H4 (cell line): ENCODE measurements around the gene ALDH3B1. TPM values are rescaled to one million over a fixed set of nuclear protein-coding genes. Genes with fewer than 3 reads are reported as not detected.
A peak's percentile ranks its signal among the peaks of the same experiment; 100 is the strongest.

Experiments used
- DNase-seq: peaks from one replicate; pipeline ENCODE4 v3.0.0-alpha.2; 2015; ENCODE audit warnings: low spot score
- total RNA-seq: library from RNA; depleted of rRNA; stranded (reverse); fragments of >200 nt; shearing (Covaris generic); gene quantifications from 2 replicates; pipeline ENCODE4 v1.2.3, GENCODE V29; 2014

Gene ALDH3B1
- total RNA-seq, 1 experiment from 2014 or later: 17.0 TPM

DNA sequence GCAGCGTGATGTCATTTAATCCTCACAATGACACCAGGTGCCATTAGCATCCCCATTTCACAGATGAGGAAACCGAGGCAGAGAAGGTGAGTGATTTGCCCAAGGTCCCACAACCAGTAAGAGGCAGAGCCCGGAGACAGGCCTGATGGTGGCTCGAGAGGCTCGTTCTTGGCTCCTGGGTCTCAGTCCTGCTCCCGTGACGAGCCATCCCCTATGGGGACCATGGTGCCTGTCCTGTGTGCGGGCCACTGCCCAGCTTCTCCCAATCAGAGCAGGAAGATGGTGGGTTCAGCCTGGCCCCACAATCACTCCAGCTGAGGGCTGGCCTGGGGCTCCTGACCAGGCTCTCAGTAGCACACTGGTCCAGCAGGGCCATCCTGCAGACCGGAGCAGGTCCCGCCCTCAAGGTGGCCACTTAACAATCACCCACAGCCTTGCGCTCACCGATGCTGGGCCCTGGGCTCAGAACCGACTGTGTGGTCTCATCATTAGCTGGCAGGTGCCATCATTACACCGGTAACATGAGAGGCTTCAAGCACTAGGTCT lies 3.6 kb downstream of the ALDH3B1 start:
- no peak for DNase-seq

DNA sequence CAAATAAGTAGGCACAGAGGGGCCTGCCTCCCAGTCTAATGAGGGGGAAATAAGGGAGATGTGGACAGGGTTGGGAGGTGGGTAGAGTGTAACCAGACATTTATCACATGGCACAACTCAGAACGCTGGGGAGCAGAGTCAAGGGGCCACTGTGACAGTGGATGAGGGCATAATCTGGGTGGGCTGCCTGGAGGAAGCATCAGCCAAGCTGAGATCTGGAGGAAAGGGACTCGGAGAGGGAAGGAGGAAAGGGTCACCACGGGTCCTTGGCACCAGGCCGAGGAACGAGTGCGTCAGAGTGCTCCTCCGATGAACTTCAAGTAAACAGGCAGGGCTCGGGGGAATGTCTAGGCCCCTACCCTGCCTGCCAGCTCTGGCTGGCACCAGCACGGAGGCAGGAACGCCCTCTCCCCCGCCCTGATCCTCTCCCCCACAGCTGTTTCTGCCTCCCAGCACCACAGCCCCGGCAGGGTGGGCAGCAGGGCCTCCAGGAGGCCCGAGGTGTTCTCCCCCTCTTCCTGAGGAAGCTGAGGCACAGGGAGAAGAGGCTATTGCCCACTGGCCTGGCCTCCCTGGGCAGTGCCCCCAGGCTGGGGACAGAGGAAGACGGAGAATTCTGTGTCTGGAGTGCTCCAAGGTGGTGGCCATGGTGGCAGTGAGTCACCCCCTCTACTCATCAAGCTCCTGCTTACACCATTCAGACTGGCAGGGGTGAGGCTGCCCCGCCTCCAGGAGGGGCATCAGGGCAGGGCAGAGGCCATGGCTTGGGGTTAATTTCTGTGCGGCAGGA lies 4.2 kb downstream of the ALDH3B1 start:
- peak; percentile 98 for DNase-seq

DNA sequence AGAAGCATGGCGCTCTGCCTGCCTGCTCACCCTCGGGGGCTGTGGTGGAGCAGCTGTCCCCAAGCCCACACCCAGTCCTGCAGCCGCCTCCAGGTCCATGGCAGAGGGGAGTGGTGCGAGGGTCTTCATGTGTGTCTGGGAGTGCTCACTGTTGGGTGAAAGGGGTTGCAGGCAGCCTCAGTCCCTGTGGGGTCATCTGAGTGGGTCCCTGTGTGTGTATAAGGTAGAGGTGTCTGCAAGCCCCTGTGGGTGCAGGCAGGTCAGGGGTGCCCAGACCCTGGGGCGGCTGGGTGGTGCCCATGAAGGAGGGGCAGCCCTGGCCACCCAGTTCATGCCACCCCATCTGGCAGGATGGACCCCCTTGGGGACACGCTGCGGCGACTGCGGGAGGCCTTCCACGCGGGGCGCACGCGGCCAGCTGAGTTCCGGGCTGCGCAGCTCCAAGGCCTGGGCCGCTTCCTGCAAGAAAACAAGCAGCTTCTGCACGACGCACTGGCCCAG lies 4.9 kb downstream of the ALDH3B1 start:
- no peak for DNase-seq

DNA sequence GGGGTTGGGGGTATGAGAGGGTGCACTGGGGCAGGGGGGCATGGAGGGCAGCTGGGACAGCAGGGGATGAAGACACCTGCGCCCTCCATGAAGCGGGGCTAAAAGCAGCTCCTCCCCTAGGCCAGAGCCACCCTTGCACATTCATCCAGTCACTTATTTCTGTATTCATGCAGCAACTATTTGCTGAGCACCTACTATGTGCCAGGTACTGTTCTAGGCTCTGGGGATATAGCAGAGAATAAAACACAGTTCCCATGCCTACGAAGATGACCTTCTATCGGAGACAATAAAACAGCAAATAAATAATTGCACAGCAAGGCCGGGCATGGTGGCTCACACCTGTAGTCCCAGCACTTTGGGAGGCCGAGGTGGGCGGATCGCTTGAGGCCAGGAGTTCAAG lies 5.3 kb downstream of the ALDH3B1 start:
- no peak for DNase-seq

DNA sequence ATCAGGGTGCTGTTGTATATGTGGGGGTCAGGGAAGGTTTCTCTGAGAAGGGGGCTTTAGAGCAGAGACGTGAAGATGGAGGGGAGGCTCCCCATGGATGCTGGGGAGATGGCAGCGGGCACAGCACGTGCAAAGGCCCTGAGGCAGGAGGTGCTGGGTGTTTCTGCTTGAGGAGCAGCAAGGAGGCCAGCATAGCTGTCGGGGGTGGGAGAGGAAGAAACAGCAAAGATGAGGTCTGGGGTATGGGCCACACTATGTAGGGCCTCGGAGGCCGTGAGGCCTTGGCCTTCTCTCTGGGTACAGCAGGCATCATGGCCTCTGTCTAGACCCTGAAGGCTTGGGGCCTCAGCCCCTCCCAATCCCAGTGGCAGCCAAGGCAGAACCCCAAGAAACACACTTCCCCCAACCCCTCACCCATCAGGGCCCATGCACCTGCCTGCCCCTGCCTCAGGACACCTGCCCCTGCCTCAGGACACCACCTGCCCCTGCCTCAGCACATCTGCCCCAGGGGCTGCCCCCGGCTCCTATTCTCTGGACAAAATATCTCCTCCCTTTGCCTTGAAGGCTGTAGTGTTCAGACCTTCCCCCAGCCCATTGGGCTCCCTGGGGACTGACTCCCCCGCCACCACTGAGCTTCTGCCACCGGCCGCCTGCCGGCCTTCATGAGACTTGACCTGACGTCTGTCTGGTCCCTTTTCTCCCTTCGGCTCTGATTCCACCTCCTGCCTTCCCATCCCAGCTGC lies 6.2 kb downstream of the ALDH3B1 start:
- no peak for DNase-seq

DNA sequence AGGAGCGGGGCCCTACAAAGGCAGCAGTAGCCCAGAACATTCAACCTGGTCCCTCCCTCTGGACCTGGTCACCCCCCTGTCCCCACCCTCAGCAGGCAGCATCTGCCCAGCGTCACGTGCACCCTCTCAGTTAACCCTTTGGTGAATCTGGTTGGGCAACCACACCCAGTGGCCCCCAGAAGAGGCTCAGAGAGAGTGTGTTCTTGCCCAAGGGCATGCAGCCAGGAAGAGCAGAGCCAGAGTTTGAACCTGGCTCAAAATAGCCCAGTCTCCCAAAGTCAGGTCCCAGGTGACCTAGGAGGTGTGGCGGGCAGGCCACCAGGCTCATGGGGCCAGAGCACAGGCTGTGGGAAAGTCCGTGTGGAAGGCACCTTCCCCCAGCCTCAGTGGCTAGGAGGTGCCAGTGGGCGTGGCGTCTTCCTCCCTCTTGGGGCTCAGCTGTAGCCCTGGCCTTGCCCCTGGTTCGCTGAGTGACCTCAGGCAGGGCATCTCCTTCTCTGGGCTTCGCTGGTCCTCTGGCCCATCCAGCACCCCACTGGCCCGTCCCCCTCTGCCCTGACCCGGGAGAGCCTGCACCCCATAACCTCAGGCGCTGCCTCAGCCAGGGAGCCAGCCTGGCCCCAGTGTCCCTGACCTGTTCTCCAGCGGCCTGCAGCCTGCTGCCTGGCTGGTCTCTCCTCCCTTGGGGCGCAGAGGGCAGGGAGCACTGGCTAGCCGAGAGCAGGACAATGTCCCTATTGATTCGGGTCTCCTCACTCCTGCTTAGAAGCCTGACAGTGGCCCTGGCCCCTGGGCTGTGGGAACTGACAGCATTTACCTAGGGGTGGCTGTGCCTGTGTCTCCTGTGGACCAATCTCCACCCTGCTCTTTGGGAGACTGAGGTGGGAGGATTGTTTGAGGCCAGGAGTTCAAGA lies 7.0 kb downstream of the ALDH3B1 start:
- no peak for DNase-seq

DNA sequence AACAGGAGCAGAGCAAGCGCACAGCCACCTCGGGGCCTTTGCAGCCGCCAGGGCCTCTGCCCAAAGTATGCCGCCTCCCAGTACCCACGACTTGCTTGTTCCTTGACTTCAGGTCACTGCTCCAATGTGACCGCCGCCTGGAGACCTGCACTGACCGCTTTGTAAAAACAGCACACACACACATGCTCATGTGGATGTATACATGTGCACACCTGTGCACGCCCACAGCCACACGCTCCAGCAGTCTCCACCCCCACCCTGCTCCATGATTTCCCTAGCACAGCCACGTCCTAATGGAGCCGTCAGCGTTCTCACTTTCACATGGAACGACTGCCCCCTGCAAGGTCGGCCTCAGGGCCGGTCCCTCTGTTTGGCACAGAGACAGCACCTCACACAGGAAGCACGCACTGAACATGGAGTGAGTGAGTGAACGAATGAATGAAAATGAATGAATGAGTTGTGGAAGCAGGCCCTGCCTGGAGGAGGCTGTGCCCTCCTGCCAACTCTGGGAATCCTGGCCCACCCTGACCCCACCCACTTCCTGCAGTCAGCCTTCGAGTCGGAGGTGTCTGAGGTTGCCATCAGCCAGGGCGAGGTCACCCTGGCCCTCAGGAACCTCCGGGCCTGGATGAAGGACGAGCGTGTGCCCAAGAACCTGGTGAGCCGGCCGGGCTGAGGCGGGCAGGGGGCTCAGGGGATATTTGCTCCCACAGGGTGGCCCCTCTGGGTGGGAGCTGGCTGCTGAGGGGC lies 8.0 kb downstream of the ALDH3B1 start:
- no peak for DNase-seq

DNA sequence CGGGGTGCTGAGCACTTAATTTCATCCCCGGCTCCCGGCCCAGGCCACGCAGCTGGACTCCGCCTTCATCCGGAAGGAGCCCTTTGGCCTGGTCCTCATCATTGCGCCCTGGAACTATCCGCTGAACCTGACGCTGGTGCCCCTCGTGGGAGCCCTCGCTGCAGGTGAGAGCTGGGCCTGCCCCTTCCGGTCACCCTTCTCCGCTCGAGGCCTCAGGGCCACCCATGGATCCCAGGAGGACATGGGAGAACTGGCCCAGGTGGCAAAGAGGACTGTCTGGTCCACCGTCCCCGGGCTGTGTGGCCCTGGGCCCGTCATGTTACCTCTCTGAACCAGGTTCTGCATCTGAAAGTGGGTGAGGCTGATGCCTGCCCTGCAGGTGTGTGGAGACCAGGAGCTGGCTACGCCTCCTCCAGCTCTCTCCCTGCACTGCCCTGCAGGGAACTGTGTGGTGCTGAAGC lies 8.6 kb downstream of the ALDH3B1 start:
- no peak for DNase-seq

DNA sequence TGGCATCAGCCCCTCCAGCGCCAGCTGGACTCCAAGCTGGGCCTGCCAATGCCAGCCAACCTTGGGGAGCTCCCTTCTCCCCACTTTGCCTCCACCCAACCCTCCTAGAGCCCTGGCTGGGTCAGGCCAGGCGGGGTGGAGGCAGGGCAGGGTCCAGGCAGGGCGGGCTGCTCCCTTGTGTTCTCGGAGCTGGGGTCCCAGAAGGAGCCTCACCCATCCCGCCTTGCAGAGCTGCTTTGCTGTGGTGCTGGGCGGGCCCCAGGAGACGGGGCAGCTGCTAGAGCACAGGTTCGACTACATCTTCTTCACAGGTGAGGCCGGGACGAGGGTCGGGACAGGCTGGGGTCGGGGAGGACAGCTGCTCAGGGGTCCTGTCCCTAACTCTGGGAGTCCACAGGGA lies 9.4 kb downstream of the ALDH3B1 start:
- DNase-seq: no peak

DNA sequence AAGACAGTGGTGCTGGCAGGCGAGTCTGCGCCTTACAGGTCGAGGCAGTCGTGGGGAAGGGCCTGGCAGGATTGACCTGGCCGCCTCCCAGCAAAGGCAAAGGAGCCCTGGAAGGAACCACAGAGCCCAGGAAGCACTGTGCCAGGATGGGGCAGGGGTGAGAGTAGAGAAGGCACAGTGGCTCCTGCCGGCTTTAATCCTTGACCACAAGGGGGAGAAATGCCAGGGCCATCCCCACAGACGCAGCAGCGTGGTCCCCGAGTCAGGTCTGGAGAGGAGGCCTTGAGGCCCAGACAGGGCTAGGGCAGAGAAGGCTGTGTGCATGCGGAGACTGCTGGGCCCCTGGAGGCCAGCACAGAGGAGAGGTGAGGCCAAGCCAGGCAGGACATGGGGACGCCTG lies 10.4 kb downstream of the ALDH3B1 start:
- peak; percentile 28 for DNase-seq

DNA sequence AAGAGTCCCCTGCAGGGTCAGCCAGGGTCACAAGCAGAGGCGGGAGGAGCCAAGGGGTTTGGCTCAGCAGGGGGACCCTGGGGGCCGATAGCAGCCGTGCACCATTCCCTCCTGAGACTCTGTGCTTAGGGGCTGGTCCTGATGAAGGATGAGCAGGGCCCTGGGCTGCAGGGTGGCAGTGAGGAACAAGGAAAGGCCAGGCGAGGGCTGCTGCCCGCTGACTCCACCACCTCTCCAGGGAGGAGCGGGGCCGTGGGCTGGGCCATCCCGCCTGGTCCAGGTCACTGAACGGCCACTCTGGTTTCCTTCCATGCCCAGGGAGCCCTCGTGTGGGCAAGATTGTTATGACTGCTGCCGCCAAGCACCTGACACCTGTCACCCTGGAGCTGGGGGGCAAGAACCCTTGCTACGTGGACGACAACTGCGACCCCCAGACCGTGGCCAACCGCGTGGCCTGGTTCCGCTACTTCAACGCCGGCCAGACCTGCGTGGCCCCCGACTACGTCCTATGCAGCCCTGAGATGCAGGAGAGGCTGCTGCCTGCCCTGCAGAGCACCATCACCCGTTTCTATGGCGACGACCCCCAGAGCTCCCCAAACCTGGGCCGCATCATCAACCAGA lies 11.2 kb downstream of the ALDH3B1 start:
- DNase-seq: no peak

DNA sequence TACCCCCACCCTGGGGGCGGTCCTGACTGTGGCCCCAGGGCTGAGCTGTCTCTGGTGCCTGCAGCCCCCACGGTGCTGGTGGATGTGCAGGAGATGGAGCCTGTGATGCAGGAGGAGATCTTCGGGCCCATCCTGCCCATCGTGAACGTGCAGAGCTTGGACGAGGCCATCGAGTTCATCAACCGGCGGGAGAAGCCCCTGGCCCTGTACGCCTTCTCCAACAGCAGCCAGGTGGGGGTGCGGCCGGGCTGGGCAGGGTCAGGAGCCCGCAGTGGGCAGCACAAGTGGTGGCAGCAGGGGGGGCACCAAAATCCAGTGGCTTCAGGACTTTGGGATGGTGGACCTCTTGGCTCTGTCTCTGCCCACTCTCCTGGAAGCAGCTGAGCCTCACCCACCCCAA lies 12.4 kb downstream of the ALDH3B1 start:
- DNase-seq: no peak

DNA sequence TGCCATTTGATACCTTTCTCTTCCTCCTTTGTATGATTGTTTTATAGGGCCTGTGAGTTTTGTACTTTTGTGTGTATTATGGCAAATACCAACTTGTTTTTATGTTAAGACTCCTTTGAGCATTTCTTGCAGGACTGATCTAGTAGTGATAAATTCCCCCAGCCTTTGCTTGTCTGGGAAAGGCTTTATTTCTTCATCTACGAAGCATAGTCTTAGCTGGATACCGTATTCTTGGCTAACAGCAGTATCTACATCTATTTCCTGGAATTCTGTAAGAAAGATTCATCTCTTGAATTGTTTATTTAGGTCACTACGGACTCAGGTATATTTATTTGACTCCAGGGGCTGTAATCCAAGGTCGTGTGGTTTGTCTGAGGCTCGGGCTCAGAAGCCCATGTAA lies 14.4 kb downstream of the ALDH3B1 start:
- no peak for DNase-seq

DNA sequence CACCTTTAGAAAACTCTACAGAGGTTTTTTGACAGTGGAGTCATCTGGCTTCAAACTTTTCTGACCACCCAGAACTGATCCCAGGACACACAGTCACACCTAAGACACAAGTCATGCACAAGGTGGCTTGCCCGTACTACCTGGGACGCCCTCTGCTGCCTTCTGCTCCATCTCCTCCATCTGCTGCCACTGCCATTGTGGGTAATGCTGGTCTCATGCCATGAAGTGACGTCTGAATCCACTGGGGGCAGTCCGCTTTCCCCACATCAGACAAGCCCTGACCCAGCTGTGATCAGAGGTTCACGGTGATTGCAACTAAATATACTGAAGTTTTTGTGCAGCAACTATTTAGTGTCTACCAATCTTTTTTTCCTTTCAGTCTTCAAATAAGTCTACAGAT lies 14.9 kb downstream of the ALDH3B1 start:
- DNase-seq: peak; percentile 40

DNA sequence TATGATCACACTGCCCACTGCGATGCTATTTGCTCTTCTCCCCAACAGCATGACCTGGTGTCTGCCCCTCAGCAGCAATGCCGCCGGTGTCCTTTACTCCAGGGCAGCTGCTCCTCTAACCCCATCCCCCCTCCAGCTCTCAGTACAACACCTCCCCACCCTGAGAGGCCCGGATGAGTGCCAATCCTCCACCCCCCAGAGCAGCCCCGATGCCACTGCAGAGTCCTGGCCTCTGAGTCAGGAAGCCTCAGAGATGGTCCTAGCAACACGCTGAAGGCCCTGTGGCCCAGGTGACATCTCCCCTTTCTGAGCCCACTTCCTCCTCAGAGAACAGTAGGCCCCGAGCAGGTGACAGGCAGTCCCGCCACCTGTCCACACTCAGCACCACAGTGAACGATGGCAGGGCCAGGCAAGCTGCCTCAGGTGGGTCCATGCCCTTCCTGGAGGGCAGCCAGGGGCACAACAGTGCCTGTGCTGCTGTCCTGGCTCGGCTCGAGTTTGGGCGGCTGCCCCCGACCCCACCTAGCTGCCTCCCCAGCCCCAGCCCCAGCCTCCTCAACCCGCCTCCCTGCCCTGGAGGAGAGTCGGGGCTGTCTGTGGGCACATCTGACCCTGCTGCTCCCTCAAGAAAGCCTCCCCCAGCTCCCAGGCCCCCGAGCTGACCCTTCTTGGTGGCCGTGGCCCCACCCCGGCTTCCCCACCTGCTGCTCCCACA lies 16.4 kb downstream of the ALDH3B1 start:
- no peak for DNase-seq

DNA sequence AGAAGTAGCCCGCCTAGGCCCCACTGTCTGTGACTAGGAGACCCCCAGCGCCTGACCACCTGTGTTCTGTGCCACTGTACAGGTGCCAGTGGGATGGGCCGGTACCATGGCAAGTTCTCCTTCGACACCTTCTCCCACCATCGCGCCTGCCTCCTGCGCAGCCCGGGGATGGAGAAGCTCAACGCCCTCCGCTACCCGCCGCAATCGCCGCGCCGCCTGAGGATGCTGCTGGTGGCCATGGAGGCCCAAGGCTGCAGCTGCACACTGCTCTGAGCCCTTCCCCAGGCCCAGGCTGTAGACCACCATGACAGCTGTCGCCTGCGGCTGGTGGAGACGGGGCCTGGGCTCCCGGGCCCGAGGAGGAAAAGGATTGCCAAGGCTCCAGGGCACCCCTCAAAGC lies 17.5 kb downstream of the ALDH3B1 start:
- DNase-seq: no peak

DNA sequence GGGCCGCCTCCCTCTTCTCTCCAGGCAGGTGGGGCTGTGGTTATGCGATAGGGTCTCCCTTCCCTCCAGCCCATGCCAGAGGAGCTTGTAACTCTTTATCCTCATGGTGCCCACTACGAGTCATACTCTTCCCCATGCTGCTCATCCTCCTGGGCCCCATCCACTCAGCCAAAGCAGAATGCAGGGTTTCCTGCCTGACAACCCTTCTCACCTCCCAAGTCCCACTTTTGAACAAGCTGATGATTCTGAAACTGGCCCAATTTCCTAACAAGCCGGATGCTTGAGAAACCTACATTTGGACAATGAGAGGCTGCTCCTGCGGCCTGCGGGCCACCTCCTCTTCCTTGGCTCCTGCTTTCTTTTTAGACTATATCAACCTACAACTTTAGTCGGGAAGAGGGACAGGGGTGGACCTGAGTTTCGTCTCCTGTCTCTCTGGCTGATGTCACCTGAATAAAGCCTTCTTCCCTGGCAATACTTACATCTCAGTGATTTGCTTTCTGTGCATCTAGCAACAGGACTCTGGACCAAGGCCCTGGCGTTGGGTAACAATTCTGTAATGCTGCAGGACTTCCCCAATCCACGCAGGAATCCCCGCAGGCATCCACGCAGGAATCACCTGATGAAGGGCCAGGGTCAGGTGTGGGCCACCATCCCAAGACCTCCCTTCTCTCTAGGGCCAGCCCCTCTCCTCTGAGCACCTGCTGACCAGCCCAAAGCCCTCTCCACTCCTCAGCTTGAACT lies 18.8 kb downstream of the ALDH3B1 start:
- DNase-seq: no peak

DNA sequence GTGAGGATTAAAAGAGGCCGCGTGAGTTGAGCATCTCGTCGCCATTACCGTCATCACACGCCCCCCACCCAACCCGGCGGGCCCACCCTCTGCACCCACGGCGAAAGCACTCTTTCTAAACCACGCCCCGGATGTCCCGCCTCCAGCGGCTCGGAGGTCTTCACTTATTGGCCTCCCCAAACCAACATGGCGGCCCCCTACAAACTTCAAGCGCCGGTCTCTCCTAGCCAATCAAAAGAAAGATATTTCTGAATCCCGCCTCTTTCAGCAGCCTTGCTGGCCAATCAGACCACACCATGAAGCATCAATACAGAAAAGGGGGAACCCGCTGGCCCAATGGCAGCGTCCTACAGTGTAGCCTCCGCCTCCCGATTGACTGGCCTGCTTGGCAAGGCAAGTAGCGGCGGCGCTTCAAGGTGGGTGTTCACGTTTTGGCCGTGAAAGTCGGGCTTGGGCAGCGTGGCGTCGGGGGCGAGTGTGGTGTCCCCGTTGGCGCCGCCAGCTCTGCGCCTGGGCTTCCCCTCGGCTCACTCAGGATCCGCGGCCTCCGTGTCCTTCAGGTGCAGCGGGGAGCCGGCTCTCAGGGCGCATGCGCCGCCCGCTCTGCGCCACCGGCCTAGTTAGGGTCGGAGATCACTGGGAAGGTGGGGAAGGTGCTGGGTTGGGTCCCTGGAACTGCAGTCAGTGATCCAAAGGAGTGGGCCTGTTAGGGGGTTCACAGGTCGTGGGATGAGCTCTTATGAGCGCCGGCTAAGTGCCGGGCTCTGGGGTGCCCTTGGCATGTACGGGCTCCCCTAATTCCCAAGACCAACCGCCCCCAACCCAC lies 20.4 kb downstream of the ALDH3B1 start, which contains the start of gene NDUFS8:
TSS of gene NDUFS8 (plus strand) at position 364 of the 826 bp plus-strand sequence. CDS start 1,471 bp downstream, outside the sequence.
- DNase-seq: peak; percentile 98
